Upper lobe of right lung (tissue), 1 donor: Measurements from ENCODE around the gene CDR2. TPM values are rescaled to one million over a fixed set of nuclear protein-coding genes. Genes with fewer than 3 reads are reported as not detected.

Experiments
- ATAC-seq: fragments of 200-7000 bp; cut with Tn5 transposase; one replicate; pipeline ENCODE4 v1.9.1; 2020; ENCODE audit warnings: mild to moderate bottlenecking, moderate library complexity
- DNase-seq: peaks from one replicate; pipeline ENCODE4 v3.0.0-alpha.2; 2020
- H3K27ac ChIP-seq: fragments of 200-600 bp; one replicate; pipeline ENCODE4 v1.8.0; 2022
- H3K27me3 ChIP-seq: fragments of 200-600 bp; one replicate; pipeline ENCODE4 v1.8.0; 2022; ENCODE audit warnings: mild to moderate bottlenecking
- H3K36me3 ChIP-seq: fragments of 200-600 bp; one replicate; pipeline ENCODE4 v1.8.0; 2022
- H3K4me1 ChIP-seq: fragments of 200-600 bp; one replicate; pipeline ENCODE4 v1.8.0; 2022
- H3K4me3 ChIP-seq: fragments of 200-600 bp; one replicate; pipeline ENCODE4 v1.8.0; 2022; ENCODE audit warnings: mild to moderate bottlenecking
- H3K9me3 ChIP-seq: fragments of 200-600 bp; one replicate; pipeline ENCODE4 v1.8.0; 2022
- intact Hi-C: fragments of 100-400 bp; cut with DNase I; formaldehyde crosslinking; loops from one replicate; pipeline ENCODE4 v1.11.0; 2022
- total RNA-seq: library from RNA; stranded (reverse); fragmentation: NEBNext Ultra II Directional; extraction: Animal tissue kit (Norgen Biotek cat#: 25700); gene quantifications from one replicate; pipeline ENCODE4 v1.2.1, GENCODE V29; 2021
- TF ChIP-seq, protein P1 (sequence below): fragments of 200-600 bp; IDR thresholded peaks from one replicate; pipeline ENCODE4 v1.8.0; 2022; ENCODE audit warnings: antibody characterized with exemption
- donor health status: DM: no; HTN: yes; CAD: no; lungs with severe emphysema.

The CDR2 gene
- total RNA-seq, 1 donor from 2014 or later, result 25.2 TPM

DNA sequence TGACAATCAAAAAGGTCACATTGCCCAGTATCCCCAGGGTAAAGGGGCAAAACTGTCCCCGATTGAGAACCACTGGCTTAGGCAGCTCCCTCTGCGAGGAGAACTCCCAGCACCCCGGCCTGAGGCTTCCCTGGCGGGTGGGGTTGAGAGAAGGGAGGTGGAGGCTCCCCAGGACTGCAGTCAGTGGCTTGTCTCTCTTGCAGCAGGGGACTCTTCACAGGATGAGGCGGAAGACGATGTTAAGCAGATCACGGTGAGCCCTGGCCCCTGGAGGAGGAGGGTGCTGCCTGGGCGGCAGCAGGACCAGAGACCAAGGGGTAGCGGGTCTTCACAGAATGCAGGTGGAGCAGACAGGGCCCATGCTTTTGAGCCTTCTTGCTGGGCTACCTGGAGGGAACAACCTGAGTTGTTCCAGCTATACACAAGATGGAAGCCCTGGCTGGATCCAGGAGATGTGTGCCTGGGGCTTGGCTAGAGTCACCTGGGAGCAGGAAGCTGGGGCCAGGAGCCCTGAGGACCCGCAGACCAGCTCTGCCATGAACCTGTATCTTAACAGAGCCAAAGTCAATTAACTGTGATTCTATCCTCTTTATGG is 60.4 kb downstream of the CDR2 start:
- H3K27ac ChIP-seq, result no peak overlapping the region
- no peak overlapping the region for H3K4me3 ChIP-seq
- no peaks in the 10 kb centered on the region for H3K27me3 ChIP-seq
- no peaks in the 10 kb centered on the region for H3K9me3 ChIP-seq
- TF ChIP-seq, protein P1, sequence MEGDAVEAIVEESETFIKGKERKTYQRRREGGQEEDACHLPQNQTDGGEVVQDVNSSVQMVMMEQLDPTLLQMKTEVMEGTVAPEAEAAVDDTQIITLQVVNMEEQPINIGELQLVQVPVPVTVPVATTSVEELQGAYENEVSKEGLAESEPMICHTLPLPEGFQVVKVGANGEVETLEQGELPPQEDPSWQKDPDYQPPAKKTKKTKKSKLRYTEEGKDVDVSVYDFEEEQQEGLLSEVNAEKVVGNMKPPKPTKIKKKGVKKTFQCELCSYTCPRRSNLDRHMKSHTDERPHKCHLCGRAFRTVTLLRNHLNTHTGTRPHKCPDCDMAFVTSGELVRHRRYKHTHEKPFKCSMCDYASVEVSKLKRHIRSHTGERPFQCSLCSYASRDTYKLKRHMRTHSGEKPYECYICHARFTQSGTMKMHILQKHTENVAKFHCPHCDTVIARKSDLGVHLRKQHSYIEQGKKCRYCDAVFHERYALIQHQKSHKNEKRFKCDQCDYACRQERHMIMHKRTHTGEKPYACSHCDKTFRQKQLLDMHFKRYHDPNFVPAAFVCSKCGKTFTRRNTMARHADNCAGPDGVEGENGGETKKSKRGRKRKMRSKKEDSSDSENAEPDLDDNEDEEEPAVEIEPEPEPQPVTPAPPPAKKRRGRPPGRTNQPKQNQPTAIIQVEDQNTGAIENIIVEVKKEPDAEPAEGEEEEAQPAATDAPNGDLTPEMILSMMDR, result no peak
- H3K4me1 ChIP-seq, result no peaks in the 10 kb centered on the region
- intact Hi-C loops, result no loop called here
- ATAC-seq (no peak), DNase-seq (no peak)
- H3K36me3 ChIP-seq, result peaks cover 99% of the 10 kb centered on the region

DNA sequence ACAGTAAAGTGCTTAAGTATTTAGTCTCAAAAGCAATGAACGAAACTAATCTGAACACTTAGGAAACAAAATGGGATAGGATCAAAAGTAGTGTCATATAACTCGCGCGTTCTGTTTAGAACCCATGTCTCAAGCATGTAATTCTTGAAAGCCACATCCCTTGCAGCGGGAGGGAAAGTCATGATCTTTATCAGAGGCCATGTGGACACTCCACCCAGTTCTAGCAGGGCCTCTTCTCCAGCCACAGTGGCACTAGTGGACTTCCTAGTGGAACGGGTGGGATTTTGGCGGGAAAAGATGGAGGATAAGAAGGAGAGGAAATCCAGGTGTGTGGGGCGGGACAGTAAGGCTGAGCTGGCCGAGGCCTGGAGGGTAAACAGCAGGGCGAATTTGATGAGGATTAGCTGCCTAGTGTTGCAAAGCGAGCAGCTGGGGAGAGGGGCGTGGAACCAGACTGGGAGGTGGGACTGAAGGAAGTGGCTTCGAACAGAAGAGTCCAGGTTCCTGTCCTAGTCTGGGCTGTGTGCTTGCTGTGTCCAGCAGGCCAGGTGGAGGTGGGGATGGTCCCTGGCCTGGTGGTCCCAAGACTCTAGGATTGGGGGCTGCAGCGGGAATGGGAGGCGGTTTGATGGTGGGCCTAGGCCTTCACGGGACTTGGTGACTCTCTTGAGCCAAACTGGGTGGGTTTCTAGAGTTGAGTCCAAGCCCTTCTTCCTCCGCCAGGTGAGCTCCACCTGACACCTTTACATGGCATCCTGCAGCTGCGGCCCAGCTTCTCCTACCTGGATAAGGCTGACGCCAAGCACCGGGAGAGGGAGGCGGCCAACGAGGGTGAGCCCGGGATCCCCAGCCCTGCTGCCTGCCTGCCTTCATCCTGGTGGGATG is 61.3 kb downstream of the CDR2 start:
- Histone ChIP-seq H3K27ac (no peak overlapping the region), H3K4me1 (no peaks in the 10 kb centered on the region), H3K4me3 (no peak overlapping the region), H3K36me3 (peaks cover 99% of the 10 kb centered on the region), H3K27me3 (no peaks in the 10 kb centered on the region), H3K9me3 (no peaks in the 10 kb centered on the region)
- TF ChIP-seq, protein P1, result no peak
- ATAC-seq, result no peak
- DNase-seq, result no peak
- intact Hi-C loops, result no loop called here

DNA sequence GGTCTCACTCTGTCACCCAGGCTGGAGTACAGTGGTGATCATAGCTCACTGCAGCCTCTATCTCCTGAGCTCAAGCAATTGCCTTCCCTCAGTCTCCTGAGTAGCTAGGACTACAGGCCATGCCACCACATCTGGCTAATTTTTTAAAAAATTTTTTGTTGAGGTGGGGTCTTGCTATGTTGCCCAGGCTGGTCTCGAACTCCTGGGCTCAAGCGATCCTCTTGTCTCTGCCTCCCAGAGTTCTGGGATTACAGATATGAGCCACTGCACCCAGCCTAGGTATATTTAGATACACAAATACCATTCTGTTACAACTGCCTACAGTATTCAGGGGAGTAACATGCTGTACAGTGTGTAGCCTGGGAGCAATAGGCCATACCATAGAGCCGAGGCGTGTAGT is 62.9 kb downstream of the CDR2 start:
- TF ChIP-seq, protein P1, result no peak
- ATAC-seq (no peak), DNase-seq (no peak)
- Histone ChIP-seq H3K4me3 (no peak overlapping the region), H3K36me3 (peaks cover 98% of the 10 kb centered on the region), H3K27me3 (no peaks in the 10 kb centered on the region), H3K27ac (no peak overlapping the region), H3K9me3 (no peaks in the 10 kb centered on the region), H3K4me1 (no peaks in the 10 kb centered on the region)
- intact Hi-C loops, result no loop called here

DNA sequence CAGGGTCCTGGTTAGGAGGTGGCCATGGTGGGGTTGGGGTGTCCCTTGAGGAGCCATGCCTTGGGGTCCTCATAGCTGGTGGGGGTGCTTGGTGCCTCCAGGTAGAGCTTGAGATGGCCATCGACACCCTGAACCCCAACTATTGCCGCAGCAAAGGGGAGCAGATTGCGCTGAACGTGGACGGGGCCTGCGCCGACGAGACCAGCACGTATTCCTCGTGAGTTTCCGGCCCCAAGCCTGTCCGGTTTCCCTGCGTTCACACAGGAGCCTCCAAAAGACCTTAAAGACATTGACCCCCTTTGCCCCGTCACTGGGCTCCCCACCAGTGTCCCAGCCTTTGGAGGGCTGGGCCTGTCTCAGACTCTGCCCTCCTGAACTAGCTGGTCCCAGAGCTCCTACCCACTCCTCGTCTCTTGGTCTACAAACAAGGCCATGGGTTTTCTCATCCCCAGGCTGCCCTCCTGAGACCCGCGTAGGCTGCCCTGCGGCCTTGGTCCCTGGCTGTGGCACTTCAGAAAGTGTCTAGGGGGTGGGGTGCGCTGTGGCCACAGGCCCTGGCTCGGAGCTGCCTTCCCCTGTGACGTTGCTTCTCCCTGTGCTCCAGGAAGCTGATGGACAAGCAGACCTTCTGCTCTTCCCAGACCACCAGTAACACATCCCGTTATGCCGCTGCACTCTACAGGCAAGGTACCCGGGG is 65.4 kb downstream of the CDR2 start:
- intact Hi-C loops, result no loop called here
- no peaks in the 10 kb centered on the region for H3K27me3 ChIP-seq
- peaks cover 88% of the 10 kb centered on the region for H3K36me3 ChIP-seq

DNA sequence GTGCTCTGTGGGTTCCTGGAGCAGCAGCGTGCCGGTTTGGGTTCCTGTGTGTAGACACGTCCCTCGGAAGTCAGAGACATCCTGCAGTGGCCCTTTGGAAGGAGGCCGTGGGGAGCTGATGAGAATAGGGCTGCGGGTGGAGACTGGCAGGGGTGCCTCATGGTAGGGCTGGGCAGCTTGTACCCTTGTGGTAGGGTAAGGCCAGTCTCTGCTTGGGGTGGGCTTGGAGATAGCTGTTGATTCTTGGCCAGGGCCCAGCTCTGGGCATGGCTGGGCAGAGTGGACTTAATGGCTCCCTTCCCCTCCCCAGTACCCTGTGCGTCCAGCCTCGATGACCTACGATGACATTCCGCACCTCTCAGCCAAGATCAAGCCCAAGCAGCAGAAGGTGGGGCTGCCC is 66.6 kb downstream of the CDR2 start:
- intact Hi-C loops, result no loop called here
- Histone ChIP-seq H3K9me3 (no peaks in the 10 kb centered on the region), H3K4me3 (no peak overlapping the region), H3K4me1 (no peaks in the 10 kb centered on the region), H3K36me3 (peaks cover 83% of the 10 kb centered on the region), H3K27ac (no peak overlapping the region), H3K27me3 (no peaks in the 10 kb centered on the region)
- DNase-seq (no peak), ATAC-seq (no peak)
- TF ChIP-seq, protein P1, result no peak

More for the DNA sequence above, 65.4 kb downstream of the CDR2 start:
- Histone ChIP-seq H3K9me3 (no peaks in the 10 kb centered on the region), H3K4me1 (no peaks in the 10 kb centered on the region), H3K27ac (no peak overlapping the region), H3K4me3 (no peak overlapping the region)
- ATAC-seq, result no peak
- DNase-seq, result no peak
- TF ChIP-seq, protein P1, result no peak
